Endothelial cell of umbilical vein (primary cell): Measurements from ENCODE around the gene ACE.

Source experiments
- CTCF ChIP-seq, 2 donors: IDR thresholded peaks; 1 replicate in 1 of 2; 2 replicates in 1 of 2; pipeline ENCODE4 v1.5.1; 2011; ENCODE audit warnings: low read length in 2 of 2, mild to moderate bottlenecking in 2 of 2, moderate library complexity in 2 of 2, control low read depth in 1 of 2, inconsistent platforms in 1 of 2, low read depth in 1 of 2; ENCODE audit not compliant: insufficient read depth in 1 of 2; ENCODE audit errors: extremely low read depth in 1 of 2
- MAX ChIP-seq: IDR thresholded peaks from 2 replicates; pipeline ENCODE4 v1.6.1; 2011; ENCODE audit not compliant: insufficient read depth, insufficient read length
- POLR2A ChIP-seq: IDR thresholded peaks from 2 replicates; pipeline ENCODE4 v1.6.1; 2012; ENCODE audit warnings: low read depth, mild to moderate bottlenecking, control low read depth, low read length
- POLR2AphosphoS5 ChIP-seq: IDR thresholded peaks from 2 replicates; pipeline ENCODE4 v1.6.1; 2012; ENCODE audit warnings: low read depth, mild to moderate bottlenecking, control low read depth, low read length, moderate library complexity; ENCODE audit not compliant: insufficient read depth

GRCh38 chr17:63490858-63491400, 14.1 kb downstream of the ACE start:
- no peak for TF ChIP-seq CTCF (IDR thresholded peaks at IDR 0.05; ENCODE audit: extremely low read depth in 1 of 2, insufficient read depth in 1 of 2, low read depth in 1 of 2, low read length in 2 of 2)
- no peak for TF ChIP-seq POLR2AphosphoS5
- TF ChIP-seq MAX, result no peak
- no peak for TF ChIP-seq POLR2A
